SK-N-SH treated with all-trans-retinoic acid at 6 μM for 48 hours (cell line): Measurements from ENCODE around the gene MSRB3.

Source experiments
- ATAC-seq: fragments of 200-7000 bp; cut with Tn5 transposase; 3 replicates; pipeline ENCODE4 v1.9.1; 2020; ENCODE audit warnings: mild to moderate bottlenecking, moderate library complexity
- ARNTL ChIP-seq: fragments of 450-650 bp; formaldehyde crosslinking; IDR thresholded peaks from 2 replicates; pipeline ENCODE4 v1.5.0; 2020; ENCODE audit warnings: low read depth, mild to moderate bottlenecking, moderate library complexity, borderline replicate concordance
- BACH2 ChIP-seq: fragments of 250-450 bp; sonication (Bioruptor Pico); IDR thresholded peaks from 2 replicates; pipeline ENCODE4 v1.9.0; 2021; ENCODE audit warnings: mild to moderate bottlenecking, borderline replicate concordance
- CSDC2 ChIP-seq: fragments of 250-450 bp; sonication (Bioruptor Pico); IDR thresholded peaks from 2 replicates; pipeline ENCODE4 v1.5.0; 2020; ENCODE audit warnings: mild to moderate bottlenecking, moderate library complexity
- ESRRG ChIP-seq: fragments of 250-450 bp; sonication (Bioruptor Pico); IDR thresholded peaks from 2 replicates; pipeline ENCODE4 v1.6.1; 2021; ENCODE audit warnings: mild to moderate bottlenecking
- GLIS3 ChIP-seq: fragments of 250-450 bp; sonication (Bioruptor Pico); IDR thresholded peaks from 2 replicates; pipeline ENCODE4 v1.5.0; 2020; ENCODE audit warnings: mild to moderate bottlenecking, moderate library complexity
- ISL1 ChIP-seq: fragments of 250-450 bp; sonication (Bioruptor Pico); IDR thresholded peaks from 2 replicates; pipeline ENCODE4 v2.1.2; 2022; ENCODE audit warnings: mild to moderate bottlenecking, moderate library complexity
- OSR1 ChIP-seq: fragments of 250-450 bp; sonication (Bioruptor Pico); IDR thresholded peaks from 2 replicates; pipeline ENCODE4 v1.8.0; 2022; ENCODE audit warnings: moderate library complexity, mild to moderate bottlenecking, inconsistent platforms
- PATZ1 ChIP-seq: fragments of 250-450 bp; sonication (Bioruptor Pico); IDR thresholded peaks from 2 replicates; pipeline ENCODE4 v1.8.0; 2020; ENCODE audit warnings: mild to moderate bottlenecking, moderate library complexity, borderline replicate concordance
- POU6F1 ChIP-seq: fragments of 250-450 bp; sonication (Bioruptor Pico); IDR thresholded peaks from 2 replicates; pipeline ENCODE4 v1.8.0; 2021; ENCODE audit warnings: low read depth, mild to moderate bottlenecking, moderate library complexity, borderline replicate concordance
- PPARA ChIP-seq: fragments of 250-450 bp; sonication (Bioruptor Pico); IDR thresholded peaks from 2 replicates; pipeline ENCODE4 v1.5.0; 2020; ENCODE audit warnings: mild to moderate bottlenecking, borderline replicate concordance
- RARB ChIP-seq: fragments of 250-450 bp; sonication (Bioruptor Pico); IDR thresholded peaks from 2 replicates; pipeline ENCODE4 v1.8.0; 2021; ENCODE audit warnings: mild to moderate bottlenecking, moderate library complexity
- ZFP3 ChIP-seq: fragments of 250-450 bp; sonication (Bioruptor Pico); IDR thresholded peaks from 2 replicates; pipeline ENCODE4 v1.5.0; 2020; ENCODE audit warnings: mild to moderate bottlenecking, moderate library complexity
- ZFP30 ChIP-seq: fragments of 450-650 bp; formaldehyde crosslinking; IDR thresholded peaks from 2 replicates; pipeline ENCODE4 v1.5.0; 2022; ENCODE audit warnings: mild to moderate bottlenecking, moderate library complexity
- ZNF565 ChIP-seq: fragments of 450-650 bp; formaldehyde crosslinking; conservative IDR thresholded peaks from 2 replicates; pipeline ENCODE4 v1.5.0; 2020; ENCODE audit warnings: low read depth, mild to moderate bottlenecking, moderate library complexity
- ZNF70 ChIP-seq: fragments of 450-650 bp; formaldehyde crosslinking; IDR thresholded peaks from 2 replicates; pipeline ENCODE4 v1.5.0; 2020; ENCODE audit warnings: mild to moderate bottlenecking, moderate library complexity
- ZNF8 ChIP-seq: fragments of 450-650 bp; formaldehyde crosslinking; IDR thresholded peaks from 2 replicates; pipeline ENCODE4 v1.5.0; 2020; ENCODE audit warnings: mild to moderate bottlenecking, moderate library complexity
- TF ChIP-seq, protein P1 (sequence below): fragments of 250-450 bp; sonication (Bioruptor Pico); IDR thresholded peaks from 2 replicates; pipeline ENCODE4 v1.5.1; 2021; ENCODE audit warnings: mild to moderate bottlenecking, moderate library complexity
- TF ChIP-seq, protein P2 (sequence below): fragments of 250-450 bp; sonication (Bioruptor Pico); IDR thresholded peaks from 2 replicates; pipeline ENCODE4 v1.5.0; 2020; ENCODE audit warnings: mild to moderate bottlenecking, moderate library complexity

MSRB3 gene

DNA sequence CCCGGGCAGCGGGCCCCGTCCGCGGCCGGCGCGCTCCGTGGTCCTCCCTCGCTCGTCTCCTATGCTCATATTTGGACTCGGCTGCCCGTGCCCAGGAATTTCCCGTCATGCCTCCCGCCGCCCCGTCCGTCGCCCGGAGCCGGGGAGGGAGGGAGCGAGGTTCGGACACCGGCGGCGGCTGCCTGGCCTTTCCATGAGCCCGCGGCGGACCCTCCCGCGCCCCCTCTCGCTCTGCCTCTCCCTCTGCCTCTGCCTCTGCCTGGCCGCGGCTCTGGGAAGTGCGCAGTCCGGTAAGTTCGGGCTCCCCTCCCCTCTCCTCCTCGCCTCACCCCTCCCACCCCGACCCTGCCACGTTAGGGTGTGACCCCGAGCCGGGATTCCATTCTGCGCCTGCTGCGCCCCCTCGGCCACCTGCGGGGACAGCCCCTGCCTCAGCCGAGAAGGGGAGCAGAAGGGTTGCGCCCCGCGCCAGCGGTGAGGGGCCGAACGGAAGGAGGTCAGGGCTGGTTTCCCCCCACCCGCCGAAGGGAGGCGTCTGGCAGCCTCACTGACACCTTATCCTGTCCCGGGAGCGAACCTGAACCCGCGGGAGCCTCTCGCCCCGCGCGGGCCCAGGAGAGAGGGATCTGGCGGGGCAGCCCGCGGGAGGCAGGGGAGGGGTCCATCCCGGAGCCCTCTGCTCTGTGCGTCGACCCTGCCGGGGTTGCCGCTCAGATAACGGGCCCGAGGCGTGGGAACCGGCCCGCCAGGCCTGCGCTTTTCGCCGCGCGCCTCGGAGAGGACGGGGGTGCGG is at the start of gene MSRB3:
TSS of gene MSRB3 (plus strand) at position 108 of the 793 bp plus-strand sequence. CDS start 29,897 bp downstream, outside the sequence.
- TF ChIP-seq ZNF70 (CRISPR knock-in tag) (no peak), POU6F1 (no peak)
- peak; percentile 92 for ATAC-seq

DNA sequence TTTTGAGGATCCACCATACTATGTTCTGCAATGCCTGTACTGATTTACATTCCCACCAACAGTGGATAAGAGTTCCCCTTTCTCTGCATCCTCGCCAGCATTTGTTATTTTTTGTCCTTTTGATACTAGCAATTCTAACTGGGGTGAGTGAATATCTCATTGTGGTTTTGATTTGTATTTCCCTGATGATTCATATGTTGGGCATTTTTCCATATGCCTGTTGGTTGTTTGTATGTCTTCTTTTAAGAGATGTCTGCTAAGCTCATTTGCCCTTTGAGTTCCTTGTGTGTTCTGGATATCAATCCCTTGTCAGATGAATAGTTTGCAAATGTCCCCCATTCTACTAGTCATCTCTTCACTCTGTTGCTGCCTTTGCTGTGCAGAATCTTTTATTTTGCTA is 49.0 kb upstream of the MSRB3 start:
- TF ChIP-seq OSR1 (CRISPR knock-in tag) (no peak), CSDC2 (CRISPR knock-in tag) (no peak), ZNF70 (CRISPR knock-in tag) (no peak), ZFP3 (CRISPR knock-in tag) (no peak), RARB (CRISPR knock-in tag) (no peak), ZNF565 (CRISPR knock-in tag) (no peak), PPARA (CRISPR knock-in tag) (no peak), ZNF8 (CRISPR knock-in tag) (no peak), ARNTL (CRISPR knock-in tag) (no peak), ISL1 (CRISPR knock-in tag) (no peak), BACH2 (CRISPR knock-in tag) (no peak), ZFP30 (CRISPR knock-in tag) (no peak), PATZ1 (CRISPR knock-in tag) (no peak), ESRRG (no peak), POU6F1 (no peak), GLIS3 (CRISPR knock-in tag) (no peak)
- TF ChIP-seq, protein P1, sequence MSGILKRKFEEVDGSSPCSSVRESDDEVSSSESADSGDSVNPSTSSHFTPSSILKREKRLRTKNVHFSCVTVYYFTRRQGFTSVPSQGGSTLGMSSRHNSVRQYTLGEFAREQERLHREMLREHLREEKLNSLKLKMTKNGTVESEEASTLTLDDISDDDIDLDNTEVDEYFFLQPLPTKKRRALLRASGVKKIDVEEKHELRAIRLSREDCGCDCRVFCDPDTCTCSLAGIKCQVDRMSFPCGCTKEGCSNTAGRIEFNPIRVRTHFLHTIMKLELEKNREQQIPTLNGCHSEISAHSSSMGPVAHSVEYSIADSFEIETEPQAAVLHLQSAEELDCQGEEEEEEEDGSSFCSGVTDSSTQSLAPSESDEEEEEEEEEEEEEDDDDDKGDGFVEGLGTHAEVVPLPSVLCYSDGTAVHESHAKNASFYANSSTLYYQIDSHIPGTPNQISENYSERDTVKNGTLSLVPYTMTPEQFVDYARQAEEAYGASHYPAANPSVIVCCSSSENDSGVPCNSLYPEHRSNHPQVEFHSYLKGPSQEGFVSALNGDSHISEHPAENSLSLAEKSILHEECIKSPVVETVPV (CRISPR knock-in tag) = no peak
- ATAC-seq = peak; percentile 36; the same call in 2 of the 3 replicates

GRCh38 chr12:65232476-65233077 is 45.9 kb upstream of the MSRB3 start:
- no peak for TF ChIP-seq ZFP3 (CRISPR knock-in tag)
- TF ChIP-seq ZNF8 (CRISPR knock-in tag) = no peak
- TF ChIP-seq OSR1 (CRISPR knock-in tag) = no peak
- no peak for TF ChIP-seq POU6F1
- TF ChIP-seq ISL1 (CRISPR knock-in tag) = no peak
- no peak for TF ChIP-seq CSDC2 (CRISPR knock-in tag)
- TF ChIP-seq, protein P2, sequence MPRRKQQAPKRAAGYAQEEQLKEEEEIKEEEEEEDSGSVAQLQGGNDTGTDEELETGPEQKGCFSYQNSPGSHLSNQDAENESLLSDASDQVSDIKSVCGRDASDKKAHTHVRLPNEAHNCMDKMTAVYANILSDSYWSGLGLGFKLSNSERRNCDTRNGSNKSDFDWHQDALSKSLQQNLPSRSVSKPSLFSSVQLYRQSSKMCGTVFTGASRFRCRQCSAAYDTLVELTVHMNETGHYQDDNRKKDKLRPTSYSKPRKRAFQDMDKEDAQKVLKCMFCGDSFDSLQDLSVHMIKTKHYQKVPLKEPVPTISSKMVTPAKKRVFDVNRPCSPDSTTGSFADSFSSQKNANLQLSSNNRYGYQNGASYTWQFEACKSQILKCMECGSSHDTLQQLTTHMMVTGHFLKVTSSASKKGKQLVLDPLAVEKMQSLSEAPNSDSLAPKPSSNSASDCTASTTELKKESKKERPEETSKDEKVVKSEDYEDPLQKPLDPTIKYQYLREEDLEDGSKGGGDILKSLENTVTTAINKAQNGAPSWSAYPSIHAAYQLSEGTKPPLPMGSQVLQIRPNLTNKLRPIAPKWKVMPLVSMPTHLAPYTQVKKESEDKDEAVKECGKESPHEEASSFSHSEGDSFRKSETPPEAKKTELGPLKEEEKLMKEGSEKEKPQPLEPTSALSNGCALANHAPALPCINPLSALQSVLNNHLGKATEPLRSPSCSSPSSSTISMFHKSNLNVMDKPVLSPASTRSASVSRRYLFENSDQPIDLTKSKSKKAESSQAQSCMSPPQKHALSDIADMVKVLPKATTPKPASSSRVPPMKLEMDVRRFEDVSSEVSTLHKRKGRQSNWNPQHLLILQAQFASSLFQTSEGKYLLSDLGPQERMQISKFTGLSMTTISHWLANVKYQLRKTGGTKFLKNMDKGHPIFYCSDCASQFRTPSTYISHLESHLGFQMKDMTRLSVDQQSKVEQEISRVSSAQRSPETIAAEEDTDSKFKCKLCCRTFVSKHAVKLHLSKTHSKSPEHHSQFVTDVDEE (CRISPR knock-in tag) = no peak
- no peak for TF ChIP-seq RARB (CRISPR knock-in tag)
- TF ChIP-seq ARNTL (CRISPR knock-in tag) = no peak
- TF ChIP-seq, protein P1 (CRISPR knock-in tag) = no peak
- TF ChIP-seq ESRRG = no peak
- no peak for TF ChIP-seq ZFP30 (CRISPR knock-in tag)
- no peak for ATAC-seq
